H9 (cell line): ENCODE results near the gene SYMPK. TPM values are rescaled to one million over a fixed set of nuclear protein-coding genes. Genes with fewer than 3 reads are reported as not detected.

ENCODE experiments used
- DNase-seq: peaks from one replicate; pipeline ENCODE4 v3.0.0-alpha.2; 2017
- H2AFZ ChIP-seq: one replicate; pipeline ENCODE4 v1.6.1; 2013; ENCODE audit warnings: mild to moderate bottlenecking, low read length, control low read depth, moderate library complexity
- H2AK5ac ChIP-seq: 2 replicates; pipeline ENCODE4 v1.6.1; 2013; ENCODE audit warnings: low read length, control low read depth, mixed read lengths; ENCODE audit not compliant: insufficient read length
- H2BK120ac ChIP-seq: one replicate; pipeline ENCODE4 v1.6.1; 2013; ENCODE audit warnings: low read depth, mild to moderate bottlenecking, low read length, control low read depth, inconsistent platforms; ENCODE audit not compliant: poor library complexity, severe bottlenecking
- H2BK12ac ChIP-seq: 2 replicates; pipeline ENCODE4 v1.6.1; 2013; ENCODE audit warnings: low read length, control low read depth, mixed read lengths, low read depth; ENCODE audit not compliant: insufficient read length
- H2BK15ac ChIP-seq: 2 replicates; pipeline ENCODE4 v1.6.1; 2013; ENCODE audit warnings: low read depth, low read length, control low read depth
- H2BK20ac ChIP-seq: one replicate; pipeline ENCODE4 v1.6.1; 2013; ENCODE audit warnings: low read depth, mild to moderate bottlenecking, low read length, control low read depth, inconsistent platforms; ENCODE audit not compliant: poor library complexity, severe bottlenecking
- H2BK5ac ChIP-seq: 2 replicates; pipeline ENCODE4 v1.6.1; 2013; ENCODE audit warnings: low read length, control low read depth, mixed read lengths; ENCODE audit not compliant: insufficient read length
- H3K14ac ChIP-seq: 2 replicates; pipeline ENCODE4 v1.6.1; 2013; ENCODE audit warnings: low read length, control low read depth; ENCODE audit not compliant: insufficient read depth
- H3K18ac ChIP-seq: 2 replicates; pipeline ENCODE4 v1.6.1; 2013; ENCODE audit warnings: low read depth, mild to moderate bottlenecking, mixed read lengths, low read length, control low read depth; ENCODE audit not compliant: insufficient read length
- H3K23ac ChIP-seq: 2 replicates; pipeline ENCODE4 v1.6.1; 2013; ENCODE audit warnings: low read length, control low read depth, mixed read lengths, low read depth; ENCODE audit not compliant: insufficient read length
- H3K23me2 ChIP-seq: 2 replicates; pipeline ENCODE4 v1.6.1; 2013; ENCODE audit warnings: low read depth, mild to moderate bottlenecking, mixed read lengths, low read length, control low read depth; ENCODE audit not compliant: insufficient read length, poor library complexity, severe bottlenecking
- H3K27ac ChIP-seq: 2 replicates; pipeline ENCODE4 v1.5.1; 2013; ENCODE audit warnings: low read length, control low read depth, mixed read lengths, low read depth; ENCODE audit not compliant: insufficient read length
- H3K27me3 ChIP-seq: 2 replicates; pipeline ENCODE4 v1.6.1; 2013; ENCODE audit warnings: low read length, control low read depth, inconsistent platforms; ENCODE audit not compliant: insufficient read depth
- H3K4ac ChIP-seq: 2 replicates; pipeline ENCODE4 v1.6.1; 2013; ENCODE audit warnings: low read depth, mild to moderate bottlenecking, control low read depth, inconsistent platforms, low read length, moderate library complexity
- H3K4me1 ChIP-seq: 2 replicates; pipeline ENCODE4 v1.6.1; 2013; ENCODE audit warnings: low read length, control low read depth, inconsistent platforms; ENCODE audit not compliant: insufficient read depth
- H3K4me2 ChIP-seq: 2 replicates; pipeline ENCODE4 v1.6.1; 2013; ENCODE audit warnings: low read length, control low read depth, mixed read lengths; ENCODE audit not compliant: insufficient read length, insufficient read depth
- H3K56ac ChIP-seq: 2 replicates; pipeline ENCODE4 v1.6.1; 2013; ENCODE audit warnings: low read depth, mild to moderate bottlenecking, mixed read lengths, low read length, control low read depth; ENCODE audit not compliant: insufficient read length
- H3K79me1 ChIP-seq: 2 replicates; pipeline ENCODE4 v1.6.1; 2013; ENCODE audit warnings: low read depth, mild to moderate bottlenecking, moderate library complexity, low read length, control low read depth, inconsistent platforms; ENCODE audit not compliant: insufficient read depth, poor library complexity, severe bottlenecking
- H3K79me2 ChIP-seq: 2 replicates; pipeline ENCODE4 v1.6.1; 2013; ENCODE audit warnings: low read length, control low read depth, inconsistent platforms; ENCODE audit not compliant: insufficient read depth
- H3K9ac ChIP-seq: 2 replicates; pipeline ENCODE4 v1.6.1; 2013; ENCODE audit warnings: low read length, control low read depth, mixed read lengths; ENCODE audit not compliant: insufficient read length; ENCODE audit errors: extremely low read depth
- H3K9me3 ChIP-seq: one replicate; pipeline ENCODE4 v1.6.1; 2013; ENCODE audit warnings: low read depth, low read length, inconsistent platforms; ENCODE audit not compliant: control insufficient read depth
- H3T11ph ChIP-seq: one replicate; pipeline ENCODE4 v1.6.1; 2013; ENCODE audit warnings: mild to moderate bottlenecking, low read length, control low read depth, inconsistent platforms
- H4K20me1 ChIP-seq: one replicate; pipeline ENCODE4 v1.6.1; 2013; ENCODE audit not compliant: control insufficient read depth, insufficient read length, insufficient read depth
- H4K5ac ChIP-seq: 2 replicates; pipeline ENCODE4 v1.6.1; 2013; ENCODE audit warnings: low read depth, mild to moderate bottlenecking, mixed read lengths, low read length, control low read depth; ENCODE audit not compliant: insufficient read length
- H4K8ac ChIP-seq: replicated peaks from 2 replicates; pipeline ENCODE4 v1.6.1; 2013; ENCODE audit warnings: low read length, control low read depth, mixed read lengths, low read depth; ENCODE audit not compliant: insufficient read length
- H4K91ac ChIP-seq: 2 replicates; pipeline ENCODE4 v1.6.1; 2013; ENCODE audit warnings: low read depth, mild to moderate bottlenecking, moderate library complexity, mixed read lengths, low read length, control low read depth; ENCODE audit not compliant: insufficient read length
- H3K27ac Mint-ChIP-seq, 3 experiments: 2 replicates in 2 of 3; 3 replicates in 1 of 3; pipeline ENCODE4 v1.8.0; 2020 to 2021; ENCODE audit warnings: mixed read lengths in 3 of 3, mild to moderate bottlenecking in 1 of 3, moderate library complexity in 1 of 3
- H3K27me3 Mint-ChIP-seq: 2 replicates; pipeline ENCODE4 v1.8.0; 2021; ENCODE audit warnings: low read depth, mild to moderate bottlenecking, moderate library complexity, mixed read lengths
- H3K36me3 Mint-ChIP-seq, 3 experiments: 2 replicates in 2 of 3; 3 replicates in 1 of 3; pipeline ENCODE4 v1.8.0; 2020 to 2021; ENCODE audit warnings: low read depth in 3 of 3, mixed read lengths in 3 of 3; ENCODE audit not compliant: insufficient read depth in 1 of 3
- H3K4me1 Mint-ChIP-seq, 2 experiments: 2 replicates each; pipeline ENCODE4 v1.8.0; 2020; ENCODE audit warnings: mixed read lengths in 2 of 2
- H3K4me3 Mint-ChIP-seq, 2 experiments: 2 replicates in 1 of 2; 3 replicates in 1 of 2; pipeline ENCODE4 v1.8.0; 2020 to 2021; ENCODE audit warnings: mild to moderate bottlenecking in 2 of 2, mixed read lengths in 2 of 2, moderate library complexity in 1 of 2
- H3K9me3 Mint-ChIP-seq, 2 experiments: 2 replicates in 1 of 2; 3 replicates in 1 of 2; pipeline ENCODE4 v1.8.0; 2020; ENCODE audit warnings: mild to moderate bottlenecking in 2 of 2, mixed read lengths in 2 of 2, moderate library complexity in 1 of 2
- CTCF ChIP-seq: fragments of 200-600 bp; sonication (generic); conservative IDR thresholded peaks from 3 replicates; pipeline ENCODE4 v1.8.0; 2021; ENCODE audit warnings: antibody characterized with exemption, mild to moderate bottlenecking
- WGBS: extraction: QIAGEN DNeasy Blood & Tissue Kit; methylation state at CpG from one replicate; pipeline ENCODE4 v1.1.7; 2013; ENCODE audit warnings: missing lambda C conversion rate, low lambda C conversion rate, mixed read lengths; ENCODE audit not compliant: insufficient read length; ENCODE audit errors: extremely low coverage; 5-methylcytosine and 5-hydroxymethylcytosine counted together
- total RNA-seq: library from RNA; stranded (reverse); gene quantifications from 2 replicates; pipeline ENCODE4 v1.2.1, GENCODE V29; 2021

SYMPK gene
- total RNA-seq, 1 experiment from 2014 or later, result 104 TPM

- peak overlapping the region; percentile 82 to 93 for H3K4me3 Mint-ChIP-seq
- H4K20me1 ChIP-seq, result no peaks in the 10 kb centered on the region
- H2BK5ac ChIP-seq, result no peak overlapping the region
- no peak overlapping the region for H3K56ac ChIP-seq
- no peaks in the 10 kb centered on the region for H3K79me2 ChIP-seq
- H3K27ac ChIP-seq, result peak overlapping the region; percentile 35
- H4K5ac ChIP-seq, result no peak overlapping the region
- no peak overlapping the region for H4K8ac ChIP-seq
- no peak overlapping the region for H4K91ac ChIP-seq
- no peak overlapping the region for H2BK20ac ChIP-seq
- H3K23me2 ChIP-seq, result peaks cover 18% of the 10 kb centered on the region
- peaks cover 3 to 24% (median 12%) of the 10 kb centered on the region in 3 experiments for H3K36me3 Mint-ChIP-seq
- DNase-seq, result no peak
- H3K4me2 ChIP-seq, result peak overlapping the region; percentile 58
- H3K18ac ChIP-seq, result peak overlapping the region; percentile 36
- no peak overlapping the region for H2BK15ac ChIP-seq
- H3K27ac Mint-ChIP-seq, result peak overlapping the region; percentile 94 to 98 (median 98)
- H3K14ac ChIP-seq, result peak overlapping the region; percentile 59; the same call in 1 of the 2 replicates
- no peaks in the 10 kb centered on the region for H3K79me1 ChIP-seq
- H3K9ac ChIP-seq, result peak overlapping the region; percentile 39
- peaks cover 3% of the 10 kb centered on the region for H3K27me3 Mint-ChIP-seq
- no CpG with 5 or more reads among the region's 28 CpGs for WGBS
- no peak overlapping the region for H2BK12ac ChIP-seq
- H2AFZ ChIP-seq, result no peak overlapping the region
- no peak overlapping the region for H2AK5ac ChIP-seq
- H2BK120ac ChIP-seq, result no peak overlapping the region
- H3T11ph ChIP-seq, result no peak overlapping the region
- H3K4me1 Mint-ChIP-seq, result peaks cover 9 to 27% of the 10 kb centered on the region in 2 experiments
- peaks cover 3% of the 10 kb centered on the region; the same call in 1 of the 2 replicates for H3K4me1 ChIP-seq
- no peak overlapping the region for H3K4ac ChIP-seq
- no peak overlapping the region for H3K23ac ChIP-seq
- H3K9me3 ChIP-seq, result no peaks in the 10 kb centered on the region
- H3K9me3 Mint-ChIP-seq, result no peaks in the 10 kb centered on the region; a peak in 1 of 5 replicates
- no peaks in the 10 kb centered on the region for H3K27me3 ChIP-seq
- TF ChIP-seq CTCF, result no peak
Measured at GRCh38 chr19:45769821-45770191, 93.1 kb downstream of the SYMPK start.
